Neural crest cell (in vitro differentiated cells): ENCODE measurements around the gene SCAMP2. TPM values are rescaled to one million over a fixed set of nuclear protein-coding genes. Genes with fewer than 3 reads are reported as not detected.

ENCODE experiments used
- DNase-seq: peaks from one replicate; pipeline ENCODE4 v3.0.0; 2021; ENCODE audit warnings: low read depth, mixed read lengths, low spot score
- H3K27ac Mint-ChIP-seq: one replicate; pipeline ENCODE4 v1.8.0; 2021; ENCODE audit warnings: mild to moderate bottlenecking, mixed read lengths; ENCODE audit not compliant: unreplicated experiment
- H3K27me3 Mint-ChIP-seq: 2 replicates; pipeline ENCODE4 v1.8.0; 2021; ENCODE audit warnings: low read depth, mild to moderate bottlenecking, mixed read lengths
- H3K36me3 Mint-ChIP-seq: 2 replicates; pipeline ENCODE4 v1.8.0; 2021; ENCODE audit warnings: low read depth, mild to moderate bottlenecking, mixed read lengths
- H3K4me1 Mint-ChIP-seq: 2 replicates; pipeline ENCODE4 v1.8.0; 2021; ENCODE audit warnings: mixed read lengths
- H3K4me3 Mint-ChIP-seq: one replicate; pipeline ENCODE4 v1.8.0; 2021; ENCODE audit warnings: mild to moderate bottlenecking, mixed read lengths
- H3K9me3 Mint-ChIP-seq: 2 replicates; pipeline ENCODE4 v1.8.0; 2021; ENCODE audit warnings: mixed read lengths
- total RNA-seq: library from RNA; stranded (reverse); gene quantifications from 2 replicates; pipeline ENCODE4 v1.2.1, GENCODE V29; 2021
- TF ChIP-seq, protein P1 (sequence below): fragments of 200-600 bp; sonication (generic); conservative IDR thresholded peaks from 2 replicates; pipeline ENCODE4 v1.5.0; 2021; ENCODE audit warnings: antibody characterized with exemption, mild to moderate bottlenecking

The SCAMP2 gene
- total RNA-seq, 1 donor from 2014 or later = 40.4 TPM

DNA sequence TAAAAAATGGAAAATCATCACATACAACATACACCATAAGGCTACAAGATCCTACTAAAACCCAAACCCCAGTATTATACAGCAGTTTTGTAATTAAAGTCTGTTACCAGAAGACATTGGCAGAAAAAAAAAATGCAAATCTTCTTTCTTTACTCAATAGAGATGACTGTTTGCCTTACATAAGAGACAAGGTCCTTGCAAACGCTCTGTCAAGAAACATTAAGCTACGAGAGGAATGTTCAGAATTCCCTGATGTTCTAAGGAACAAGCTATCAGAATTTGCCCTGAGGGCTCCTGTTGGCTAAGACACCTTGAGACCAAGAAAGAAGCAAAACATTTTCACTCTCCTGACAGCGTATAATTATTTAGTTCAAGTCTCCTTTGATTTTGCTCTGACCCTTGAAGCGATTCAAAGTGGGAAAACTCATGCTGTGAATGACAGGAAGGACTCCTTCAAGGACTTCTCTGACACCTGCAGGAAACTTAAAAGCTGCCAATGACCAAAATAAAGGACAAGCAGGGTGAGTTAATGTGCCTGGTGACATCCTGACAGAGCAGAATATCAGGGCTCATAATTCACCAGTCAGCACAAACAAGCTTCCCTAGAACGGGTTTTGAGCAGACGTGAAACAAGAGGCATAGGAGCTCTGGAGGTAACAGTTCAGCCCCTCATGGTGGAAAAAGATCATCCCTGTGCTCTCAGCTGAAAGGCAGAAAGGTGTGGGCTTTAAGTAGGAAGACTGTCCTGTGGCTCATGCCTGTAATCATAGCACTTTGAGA is 2.5 kb downstream of the SCAMP2 start:
- H3K36me3 Mint-ChIP-seq = peaks cover 6% of the 10 kb centered on the region
- H3K27ac Mint-ChIP-seq = no peak overlapping the region
- peaks cover 33% of the 10 kb centered on the region for H3K4me1 Mint-ChIP-seq
- H3K4me3 Mint-ChIP-seq = peak overlapping the region; percentile 69
- no peaks in the 10 kb centered on the region for H3K9me3 Mint-ChIP-seq
- TF ChIP-seq, protein P1, sequence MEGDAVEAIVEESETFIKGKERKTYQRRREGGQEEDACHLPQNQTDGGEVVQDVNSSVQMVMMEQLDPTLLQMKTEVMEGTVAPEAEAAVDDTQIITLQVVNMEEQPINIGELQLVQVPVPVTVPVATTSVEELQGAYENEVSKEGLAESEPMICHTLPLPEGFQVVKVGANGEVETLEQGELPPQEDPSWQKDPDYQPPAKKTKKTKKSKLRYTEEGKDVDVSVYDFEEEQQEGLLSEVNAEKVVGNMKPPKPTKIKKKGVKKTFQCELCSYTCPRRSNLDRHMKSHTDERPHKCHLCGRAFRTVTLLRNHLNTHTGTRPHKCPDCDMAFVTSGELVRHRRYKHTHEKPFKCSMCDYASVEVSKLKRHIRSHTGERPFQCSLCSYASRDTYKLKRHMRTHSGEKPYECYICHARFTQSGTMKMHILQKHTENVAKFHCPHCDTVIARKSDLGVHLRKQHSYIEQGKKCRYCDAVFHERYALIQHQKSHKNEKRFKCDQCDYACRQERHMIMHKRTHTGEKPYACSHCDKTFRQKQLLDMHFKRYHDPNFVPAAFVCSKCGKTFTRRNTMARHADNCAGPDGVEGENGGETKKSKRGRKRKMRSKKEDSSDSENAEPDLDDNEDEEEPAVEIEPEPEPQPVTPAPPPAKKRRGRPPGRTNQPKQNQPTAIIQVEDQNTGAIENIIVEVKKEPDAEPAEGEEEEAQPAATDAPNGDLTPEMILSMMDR = no peak
- no peak for DNase-seq
- no peaks in the 10 kb centered on the region for H3K27me3 Mint-ChIP-seq

DNA sequence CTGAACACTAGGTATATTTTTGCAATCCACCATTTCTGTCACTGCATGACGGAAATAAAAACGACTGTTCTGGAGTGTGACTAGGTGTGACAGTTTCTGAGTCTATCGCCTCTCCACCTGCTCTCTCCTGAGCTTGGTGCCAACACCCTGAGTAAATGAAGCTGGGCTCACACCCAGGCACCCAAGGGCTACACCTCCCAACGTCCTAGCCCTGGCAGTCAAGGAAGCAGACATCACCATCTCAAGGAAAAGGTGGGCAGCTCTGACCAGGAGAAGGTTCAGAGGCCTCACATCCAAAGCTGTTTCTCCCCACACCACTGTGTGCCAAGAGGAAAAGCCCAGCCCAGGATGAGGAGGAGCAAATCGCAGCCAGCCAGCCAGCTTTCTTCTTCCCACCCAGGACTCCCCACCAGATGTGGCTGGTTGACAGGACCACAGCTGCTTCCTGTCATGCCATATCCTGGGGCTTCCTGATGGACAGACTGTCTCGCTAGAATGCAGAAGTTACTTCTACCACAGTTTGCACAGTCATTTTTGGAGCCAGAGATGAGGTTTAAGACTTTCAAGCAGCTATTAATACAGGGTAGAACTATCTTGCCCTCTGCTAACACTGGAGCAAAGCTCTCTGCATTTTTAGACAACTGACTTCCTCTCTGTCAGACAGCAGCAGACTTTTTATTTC is 3.3 kb downstream of the SCAMP2 start:
- Mint-ChIP-seq H3K4me1 (peaks cover 33% of the 10 kb centered on the region), H3K27me3 (no peaks in the 10 kb centered on the region), H3K36me3 (peaks cover 6% of the 10 kb centered on the region), H3K4me3 (peak overlapping the region; percentile 69), H3K27ac (no peak overlapping the region), H3K9me3 (no peaks in the 10 kb centered on the region)
- TF ChIP-seq, protein P1 = no peak
- DNase-seq = no peak

DNA sequence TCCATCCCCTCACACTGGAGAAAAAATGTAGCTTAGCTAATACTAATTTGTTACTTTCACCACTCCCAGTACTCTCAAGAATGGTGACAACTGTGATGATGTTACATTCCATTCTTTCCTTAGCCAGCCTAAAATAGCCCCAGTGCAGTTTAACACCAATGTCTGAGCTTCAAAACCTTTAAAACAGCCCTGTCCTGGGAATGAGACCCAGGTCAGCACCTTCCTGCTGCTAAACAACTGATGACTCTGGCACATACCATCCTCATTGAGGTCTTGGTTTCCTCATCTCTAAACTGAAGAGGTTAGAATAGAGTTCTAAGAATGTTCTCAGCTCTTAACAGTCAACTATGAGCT is 3.8 kb downstream of the SCAMP2 start:
- Mint-ChIP-seq H3K9me3 (no peaks in the 10 kb centered on the region), H3K27ac (no peak overlapping the region), H3K36me3 (peaks cover 9% of the 10 kb centered on the region), H3K27me3 (no peaks in the 10 kb centered on the region), H3K4me3 (no peak overlapping the region), H3K4me1 (peaks cover 33% of the 10 kb centered on the region)
- TF ChIP-seq, protein P1 = no peak
- DNase-seq = no peak

DNA sequence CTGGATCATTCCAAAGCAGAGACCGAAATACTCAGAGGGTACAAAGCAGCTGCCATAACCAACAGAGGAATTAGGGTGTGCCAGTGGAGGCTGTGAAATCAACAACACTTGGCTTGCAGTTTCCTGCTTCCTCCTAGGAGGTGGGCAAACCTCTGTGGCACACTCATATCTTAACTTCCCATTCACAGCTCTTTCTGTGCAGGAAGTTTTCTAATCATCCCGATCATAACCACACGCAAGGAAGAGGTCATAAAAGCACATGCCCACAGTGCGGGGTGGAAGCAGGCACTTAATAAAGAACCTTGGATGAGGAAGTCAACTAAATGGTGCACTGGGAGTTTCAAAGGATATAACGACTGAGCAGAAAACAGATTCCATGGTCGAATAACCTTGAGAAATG is 5.1 kb downstream of the SCAMP2 start:
- Mint-ChIP-seq H3K4me1 (peaks cover 28% of the 10 kb centered on the region), H3K9me3 (no peaks in the 10 kb centered on the region), H3K4me3 (peak overlapping the region; percentile 63), H3K27ac (no peak overlapping the region), H3K36me3 (peaks cover 9% of the 10 kb centered on the region), H3K27me3 (no peaks in the 10 kb centered on the region)
- no peak for DNase-seq
- TF ChIP-seq, protein P1 = no peak

DNA sequence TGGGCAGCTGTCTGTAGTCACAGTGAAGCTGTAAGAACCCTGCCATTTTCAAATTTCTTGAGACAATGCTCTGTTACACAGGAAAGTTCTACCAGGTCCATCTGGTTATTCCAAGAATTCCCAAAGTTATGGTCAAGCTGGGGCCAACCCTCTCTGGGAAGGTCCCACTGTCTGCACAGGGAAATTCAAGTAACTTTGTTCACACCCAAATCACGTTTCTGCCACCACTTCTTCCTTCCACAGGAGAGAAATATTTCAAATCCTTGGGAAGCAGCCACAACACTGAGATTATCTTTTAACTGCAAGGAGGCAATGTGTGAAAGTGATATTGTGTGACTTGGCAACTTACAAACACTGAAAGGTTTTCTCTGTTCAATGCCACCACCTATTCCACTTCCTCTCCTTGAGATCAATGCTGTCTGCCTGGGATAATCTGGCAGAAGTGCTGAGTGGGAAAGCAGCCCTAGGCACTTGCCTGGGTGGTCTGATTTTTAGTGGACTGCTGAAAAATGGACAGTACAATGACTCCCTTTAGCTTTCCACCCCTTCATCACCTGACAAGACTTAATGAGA is 5.6 kb downstream of the SCAMP2 start:
- H3K4me1 Mint-ChIP-seq = peaks cover 23% of the 10 kb centered on the region

More for the DNA sequence above, 5.6 kb downstream of the SCAMP2 start:
- TF ChIP-seq, protein P1 = no peak
- Mint-ChIP-seq H3K27ac (no peak overlapping the region), H3K9me3 (no peaks in the 10 kb centered on the region), H3K36me3 (peaks cover 9% of the 10 kb centered on the region), H3K27me3 (no peaks in the 10 kb centered on the region), H3K4me3 (peak overlapping the region; percentile 63)
- DNase-seq = no peak
